Spleen (tissue), 7 donors: Measurements from ENCODE around the gene ZSWIM3.

Source experiments
- POLR2A ChIP-seq, 3 donors: fragments of 450-650 bp; IDR thresholded peaks; one replicate each; pipeline ENCODE4 v1.5.1; 2017; ENCODE audit warnings: antibody characterized with exemption in 3 of 3, mild to moderate bottlenecking in 1 of 3
- POLR2AphosphoS5 ChIP-seq, 3 donors: sonication (generic); formaldehyde crosslinking; IDR thresholded peaks; one replicate each; pipeline ENCODE4 v1.5.1; 2017; ENCODE audit warnings: antibody characterized with exemption in 3 of 3
- TF ChIP-seq, protein P1 (sequence below), 11 experiments: fragments of 200-600 bp in 7 of 11; fragments of 450-650 bp in 4 of 11; sonication (generic) in 4 of 11; IDR thresholded peaks in 8 of 11; conservative IDR thresholded peaks in 3 of 11; 1 replicate in 7 of 11; 2 replicates in 4 of 11; pipeline versions ENCODE4 v1.4.0 to v1.8.0; 2016 to 2021; ENCODE audit warnings: antibody characterized with exemption in 11 of 11, inconsistent platforms in 4 of 11, mild to moderate bottlenecking in 1 of 11
- donor health status: DM: no; HTN: no; CAD: no; lungs with moderate emphysema.
- donor health status: DM: no; HTN: no; CAD: no.
- donor health status: DM: no; HTN: no; CAD: no.

DNA sequence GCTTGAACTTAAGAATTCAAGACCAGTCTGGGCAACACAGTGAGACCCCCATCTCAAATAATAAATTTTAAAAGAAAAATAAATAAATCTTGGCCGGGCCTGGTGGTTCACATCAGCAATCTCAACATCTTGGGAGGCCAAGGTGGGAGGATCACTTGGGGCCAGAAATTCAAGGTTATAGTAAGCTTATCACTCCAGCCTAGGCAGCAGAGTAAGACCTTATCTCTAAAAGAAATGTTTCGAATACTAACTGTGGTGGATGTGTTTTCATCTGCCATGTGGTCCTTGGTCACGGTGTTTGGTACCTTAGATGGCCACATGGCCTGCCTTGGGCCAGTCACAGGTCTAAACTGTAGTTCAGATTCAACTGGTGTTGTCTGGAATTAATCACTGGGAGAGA, 39.2 kb upstream of the ZSWIM3 start:
- TF ChIP-seq, protein P1, sequence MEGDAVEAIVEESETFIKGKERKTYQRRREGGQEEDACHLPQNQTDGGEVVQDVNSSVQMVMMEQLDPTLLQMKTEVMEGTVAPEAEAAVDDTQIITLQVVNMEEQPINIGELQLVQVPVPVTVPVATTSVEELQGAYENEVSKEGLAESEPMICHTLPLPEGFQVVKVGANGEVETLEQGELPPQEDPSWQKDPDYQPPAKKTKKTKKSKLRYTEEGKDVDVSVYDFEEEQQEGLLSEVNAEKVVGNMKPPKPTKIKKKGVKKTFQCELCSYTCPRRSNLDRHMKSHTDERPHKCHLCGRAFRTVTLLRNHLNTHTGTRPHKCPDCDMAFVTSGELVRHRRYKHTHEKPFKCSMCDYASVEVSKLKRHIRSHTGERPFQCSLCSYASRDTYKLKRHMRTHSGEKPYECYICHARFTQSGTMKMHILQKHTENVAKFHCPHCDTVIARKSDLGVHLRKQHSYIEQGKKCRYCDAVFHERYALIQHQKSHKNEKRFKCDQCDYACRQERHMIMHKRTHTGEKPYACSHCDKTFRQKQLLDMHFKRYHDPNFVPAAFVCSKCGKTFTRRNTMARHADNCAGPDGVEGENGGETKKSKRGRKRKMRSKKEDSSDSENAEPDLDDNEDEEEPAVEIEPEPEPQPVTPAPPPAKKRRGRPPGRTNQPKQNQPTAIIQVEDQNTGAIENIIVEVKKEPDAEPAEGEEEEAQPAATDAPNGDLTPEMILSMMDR (IDR thresholded peaks at IDR 0.05 in 8 of 11, conservative IDR thresholded peaks at IDR 0.05 in 3 of 11) = no peak
- TF ChIP-seq POLR2AphosphoS5 (IDR thresholded peaks at IDR 0.05) (no peak), POLR2A (IDR thresholded peaks at IDR 0.05) (no peak)
